CD4-positive, alpha-beta T cell treated with Interleukin-17A for 1 hour (primary cell): ENCODE measurements around the gene COASY.
A peak's percentile ranks its signal among the peaks of the same experiment; 100 is the strongest.
"Not testable (repeated sequence)": the region's sequence is repeated elsewhere in the genome, so short reads cannot be mapped to it uniquely, and the experiment has no call there.

ENCODE experiments used
- DNase-seq: peaks from one replicate; pipeline ENCODE4 v3.0.0-alpha.2; 2020

The COASY gene

DNA sequence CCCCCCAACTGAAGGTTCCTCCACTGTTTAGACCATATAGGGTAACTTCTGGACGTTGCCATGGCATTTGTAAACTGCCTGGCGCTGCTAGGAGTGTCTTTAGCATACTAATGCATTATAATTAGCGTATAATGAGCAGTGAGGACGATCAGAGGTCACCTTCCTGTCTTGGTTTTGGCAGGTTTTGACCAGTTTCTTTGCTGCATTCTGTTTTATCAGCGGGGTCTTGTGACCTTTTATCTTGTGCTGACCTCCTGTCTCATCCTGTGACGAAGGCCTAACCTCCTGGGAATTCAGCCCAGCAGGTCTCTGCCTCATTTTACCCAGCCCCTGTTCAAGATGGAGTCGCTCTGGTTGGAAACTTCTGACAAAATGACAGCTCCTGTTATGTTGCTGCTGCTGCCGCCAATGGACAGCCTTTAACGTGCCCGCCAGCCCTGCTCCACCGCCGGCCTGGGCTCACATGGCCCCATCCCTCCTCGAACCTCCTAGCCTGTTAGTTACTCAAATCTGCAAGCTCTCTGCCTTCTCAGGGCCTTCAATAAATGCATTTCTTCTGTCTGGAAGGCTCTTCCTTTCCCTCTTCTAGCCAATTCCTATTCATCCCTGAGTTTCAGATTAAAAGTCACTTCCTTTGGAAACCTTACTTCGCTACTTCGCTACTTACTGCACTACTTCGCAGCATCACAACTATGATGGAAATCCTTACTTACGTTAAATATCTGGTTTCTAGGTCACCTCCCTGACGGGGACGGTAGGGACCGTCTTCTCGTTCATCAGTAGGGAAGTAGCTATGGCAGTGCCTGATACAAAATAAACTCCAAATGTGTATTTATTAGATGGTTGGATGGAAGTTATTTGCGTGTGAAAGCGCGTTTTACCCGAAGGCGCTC, 26.5 kb upstream of the COASY start:
- no peak for DNase-seq

GRCh38 chr17:42536048-42536371, 25.9 kb upstream of the COASY start, which contains the start of gene NAGLU:
TSS of gene NAGLU (plus strand) at chr17:42536241. CDS start at chr17:42536273, 32 bp downstream.
- DNase-seq, result peak; percentile 81

GRCh38 chr17:42536372-42537155, 25.4 kb upstream of the COASY start:
- peak; percentile 67 for DNase-seq

- DNase-seq, result no peak
These were observed 24.7 kb upstream of the COASY start for GRCh38 chr17:42537156-42537805.

- DNase-seq, result no peak
These were observed 24.0 kb upstream of the COASY start for GRCh38 chr17:42537826-42538451.

- no peak for DNase-seq
These were observed 23.5 kb upstream of the COASY start for GRCh38 chr17:42538482-42538881.

DNA sequence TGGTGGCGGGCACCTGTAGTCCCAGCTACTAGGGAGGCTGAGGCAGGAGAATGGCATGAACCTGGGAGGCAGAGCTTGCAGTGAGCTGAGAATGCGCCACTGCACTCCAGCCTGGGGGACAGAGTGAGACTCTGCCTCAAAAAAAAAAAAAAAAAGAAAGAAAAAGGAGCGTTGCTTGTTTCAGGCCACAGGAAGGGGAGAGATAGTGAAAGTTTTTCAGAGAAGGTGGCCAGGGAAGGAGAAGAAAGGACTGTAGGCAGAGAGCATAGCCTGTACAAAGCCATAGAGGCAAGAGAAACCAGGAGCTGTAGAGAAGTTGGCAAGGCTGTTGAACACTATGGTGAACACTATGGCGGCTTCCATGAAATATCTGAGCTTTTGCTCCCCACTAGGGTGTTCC, 21.4 kb upstream of the COASY start:
- not testable (repeated sequence) for DNase-seq

DNA sequence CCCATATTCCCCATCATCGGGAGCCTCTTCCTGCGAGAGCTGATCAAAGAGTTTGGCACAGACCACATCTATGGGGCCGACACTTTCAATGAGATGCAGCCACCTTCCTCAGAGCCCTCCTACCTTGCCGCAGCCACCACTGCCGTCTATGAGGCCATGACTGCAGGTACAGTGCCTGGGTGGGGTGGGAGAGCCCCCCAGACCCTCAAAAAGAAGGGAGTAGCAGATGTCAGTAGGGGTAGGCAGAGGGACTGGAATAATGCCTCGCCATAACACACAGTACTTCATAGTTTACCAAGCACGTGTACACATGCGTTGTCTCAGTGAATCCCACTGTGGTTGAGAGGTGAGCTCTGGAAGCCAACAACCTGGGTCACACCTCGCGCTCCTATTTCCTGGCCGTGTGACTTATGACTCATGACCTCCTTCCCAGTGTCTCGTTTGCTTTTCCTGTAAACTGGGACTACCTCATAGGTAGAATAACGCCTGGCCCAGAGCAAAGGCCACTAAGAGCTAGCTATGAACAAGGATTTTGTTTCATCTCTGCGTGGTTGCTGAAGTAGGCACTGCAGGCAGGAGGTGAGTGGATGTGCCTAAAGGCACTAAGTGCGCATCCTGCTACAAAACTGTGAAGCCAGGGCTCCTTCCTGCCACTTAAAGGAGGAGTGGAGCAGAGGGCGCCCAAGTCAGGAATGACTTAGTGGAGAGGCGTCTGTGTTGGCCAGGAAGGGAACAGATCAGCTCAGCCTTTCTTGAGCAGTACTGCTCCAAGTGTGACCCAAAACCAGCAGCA, 20.7 kb upstream of the COASY start:
- DNase-seq, result no peak

DNA sequence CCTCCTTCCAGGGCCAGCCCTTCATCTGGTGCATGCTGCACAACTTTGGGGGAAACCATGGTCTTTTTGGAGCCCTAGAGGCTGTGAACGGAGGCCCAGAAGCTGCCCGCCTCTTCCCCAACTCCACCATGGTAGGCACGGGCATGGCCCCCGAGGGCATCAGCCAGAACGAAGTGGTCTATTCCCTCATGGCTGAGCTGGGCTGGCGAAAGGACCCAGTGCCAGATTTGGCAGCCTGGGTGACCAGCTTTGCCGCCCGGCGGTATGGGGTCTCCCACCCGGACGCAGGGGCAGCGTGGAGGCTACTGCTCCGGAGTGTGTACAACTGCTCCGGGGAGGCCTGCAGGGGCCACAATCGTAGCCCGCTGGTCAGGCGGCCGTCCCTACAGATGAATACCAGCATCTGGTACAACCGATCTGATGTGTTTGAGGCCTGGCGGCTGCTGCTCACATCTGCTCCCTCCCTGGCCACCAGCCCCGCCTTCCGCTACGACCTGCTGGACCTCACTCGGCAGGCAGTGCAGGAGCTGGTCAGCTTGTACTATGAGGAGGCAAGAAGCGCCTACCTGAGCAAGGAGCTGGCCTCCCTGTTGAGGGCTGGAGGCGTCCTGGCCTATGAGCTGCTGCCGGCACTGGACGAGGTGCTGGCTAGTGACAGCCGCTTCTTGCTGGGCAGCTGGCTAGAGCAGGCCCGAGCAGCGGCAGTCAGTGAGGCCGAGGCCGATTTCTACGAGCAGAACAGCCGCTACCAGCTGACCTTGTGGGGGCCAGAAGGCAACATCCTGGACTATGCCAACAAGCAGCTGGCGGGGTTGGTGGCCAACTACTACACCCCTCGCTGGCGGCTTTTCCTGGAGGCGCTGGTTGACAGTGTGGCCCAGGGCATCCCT, 18.5 kb upstream of the COASY start:
- DNase-seq, result no peak

DNA sequence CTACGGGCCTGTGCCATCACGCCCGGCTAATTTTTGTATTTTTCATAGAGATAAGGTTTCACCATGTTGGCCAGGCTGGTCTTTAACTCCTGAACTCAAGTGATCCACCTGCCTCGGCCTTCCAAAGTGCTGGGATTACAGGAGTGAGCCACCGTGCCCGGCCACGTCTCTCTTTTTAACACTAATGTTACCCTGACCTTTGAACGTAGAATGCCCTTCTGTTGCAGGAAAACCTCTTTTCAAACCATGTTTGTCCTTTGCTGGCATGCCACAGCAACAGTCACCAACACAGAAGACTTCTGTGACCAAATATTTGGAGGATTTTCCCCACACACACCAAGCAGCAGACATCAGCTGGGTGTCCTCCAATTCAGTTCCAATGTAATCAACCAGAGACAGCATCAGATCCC, 17.1 kb upstream of the COASY start:
- no peak for DNase-seq

GRCh38 chr17:42545755-42546505, 16.0 kb upstream of the COASY start:
- DNase-seq, result not testable (repeated sequence)

- no peak for DNase-seq
These were observed 14.9 kb upstream of the COASY start for GRCh38 chr17:42547001-42547461.

DNA sequence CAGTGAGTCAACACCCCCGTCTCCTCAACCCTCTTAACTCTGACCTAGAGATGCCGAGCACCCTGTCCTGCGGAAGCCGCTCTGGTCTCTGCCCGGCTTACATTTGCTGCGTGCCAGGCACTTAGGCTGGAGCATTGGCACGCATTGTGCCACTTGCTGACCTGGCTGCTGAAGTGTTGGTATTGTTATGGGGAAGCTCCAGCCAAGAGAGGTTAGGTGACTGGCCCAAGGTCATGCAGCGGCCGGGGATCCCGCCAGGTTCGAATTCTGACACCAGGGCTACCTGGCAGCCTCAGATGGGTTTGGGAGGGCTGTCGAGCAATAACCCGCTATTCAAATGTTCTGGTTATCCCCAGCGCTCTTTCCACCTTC, 14.3 kb upstream of the COASY start:
- DNase-seq, result no peak

DNA sequence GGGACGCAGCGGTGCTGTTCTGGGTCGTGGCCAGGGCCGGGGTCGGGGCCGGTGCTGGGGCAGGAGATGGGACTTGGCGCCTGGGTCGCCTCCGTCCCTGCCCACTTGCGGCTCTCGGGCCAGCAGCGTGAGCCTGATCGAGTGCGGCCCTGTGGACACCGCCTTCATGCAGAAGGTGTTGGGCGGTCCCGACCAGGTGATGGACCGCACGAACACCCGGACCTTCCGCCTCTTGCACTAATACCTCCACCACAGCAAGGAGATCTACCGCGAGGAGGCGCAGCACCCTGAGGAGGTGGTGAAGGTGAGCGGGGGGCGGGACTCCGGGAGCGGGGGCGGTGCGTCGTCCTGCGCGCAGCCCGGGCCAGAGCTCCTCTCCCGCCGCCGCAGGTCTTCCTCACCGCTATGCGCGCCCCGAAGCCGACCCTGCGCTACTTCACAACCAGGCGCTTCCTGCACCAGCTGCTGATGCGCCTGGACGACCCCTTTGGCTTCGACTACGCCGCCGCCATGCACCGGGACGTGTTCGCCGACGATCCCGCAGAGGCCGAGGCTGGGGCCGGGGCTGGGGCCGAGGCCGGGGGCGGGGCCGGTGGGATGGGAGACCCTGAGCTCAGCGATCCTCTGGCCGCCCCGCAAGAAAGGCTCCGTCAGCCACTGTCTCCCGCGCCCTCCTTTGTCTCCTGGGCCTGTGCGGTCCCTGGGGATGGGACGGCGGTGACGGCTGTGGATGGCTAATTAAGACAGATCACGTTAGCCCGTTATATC, 13.7 kb upstream of the COASY start:
- peak; percentile 81 for DNase-seq

DNA sequence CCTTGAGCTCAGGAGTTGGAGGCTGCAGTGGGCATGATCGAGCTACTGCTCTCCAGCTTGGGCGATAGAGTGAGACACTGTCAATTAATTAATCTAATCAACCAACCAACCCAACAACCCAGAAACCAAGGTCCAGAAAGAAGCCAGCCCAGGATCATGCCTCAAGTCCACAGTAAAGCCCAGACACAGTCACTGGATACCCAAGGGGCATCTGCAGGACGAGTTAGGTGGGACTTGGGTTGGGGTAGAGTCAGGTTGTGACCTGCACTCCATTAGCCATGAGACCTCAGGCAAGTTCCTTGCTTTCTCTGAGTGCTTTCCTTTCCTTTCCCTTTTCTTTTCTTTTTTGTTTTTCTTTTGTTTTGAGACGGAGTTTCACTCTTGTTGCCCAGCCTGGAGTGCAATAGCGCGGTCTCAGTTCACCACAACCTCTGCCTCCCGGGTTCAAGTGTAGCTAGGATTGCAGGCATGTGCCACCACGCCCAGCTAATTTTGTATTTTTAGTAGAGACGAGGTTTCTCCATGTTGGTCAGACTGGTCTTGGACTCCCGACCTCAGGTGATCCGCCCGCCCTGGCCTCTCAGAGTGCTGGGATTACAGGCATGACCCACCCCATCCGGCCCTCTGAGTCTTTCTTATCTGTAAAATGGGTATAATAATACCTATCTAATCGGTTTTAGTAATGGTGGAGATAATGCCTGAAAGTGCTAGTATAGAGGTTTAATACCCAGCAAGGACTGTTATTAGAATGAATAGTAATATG, 12.8 kb upstream of the COASY start:
- DNase-seq, result no peak

DNA sequence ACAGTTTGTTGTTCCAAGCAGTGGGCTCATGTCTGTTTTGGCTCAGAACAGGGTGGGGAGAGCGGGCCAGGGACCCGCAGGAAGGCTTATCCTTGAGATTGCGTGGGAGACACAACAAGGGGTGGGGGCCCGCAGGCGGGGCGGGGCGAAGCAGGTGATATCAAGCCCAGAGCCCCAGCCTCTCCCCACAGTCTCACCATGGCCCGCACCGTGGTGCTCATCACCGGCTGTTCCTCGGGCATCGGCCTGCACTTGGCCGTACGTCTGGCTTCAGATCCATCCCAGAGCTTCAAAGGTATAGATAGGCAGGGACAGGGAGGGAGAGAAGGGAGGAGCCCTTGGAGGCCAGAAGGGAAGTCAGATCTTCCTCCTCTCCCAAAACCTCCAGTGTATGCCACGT, 9.2 kb upstream of the COASY start, which contains the start of gene HSD17B1:
TSS of gene HSD17B1 (plus strand) at position 188 of the 400 bp plus-strand sequence. CDS start at position 199, 11 bp downstream.
- DNase-seq, result not testable (repeated sequence)

GRCh38 chr17:42553161-42553818, 8.7 kb upstream of the COASY start:
- DNase-seq, result no peak

GRCh38 chr17:42553866-42554249, 8.1 kb upstream of the COASY start:
- peak; percentile 18 for DNase-seq
